K562 (cell line): ENCODE data around the gene RNPEP. TPM values are rescaled to one million over a fixed set of nuclear protein-coding genes. Genes with fewer than 3 reads are reported as not detected.

Source experiments
- ARID3B ChIP-seq: fragments of 250-450 bp; sonication (Bioruptor Pico); IDR thresholded peaks from 2 replicates; pipeline ENCODE4 v1.4.0; 2020; ENCODE audit warnings: borderline replicate concordance
- ATF1 ChIP-seq, 2 experiments: fragments of 450-650 bp in 1 of 2; IDR thresholded peaks; 2 replicates each; pipeline ENCODE4 v1.6.1; 2016; ENCODE audit warnings: missing compliant biosample characterization in 1 of 2, missing genetic modification characterization in 1 of 2
- BRD4 ChIP-seq: fragments of 200-600 bp; sonication (generic); IDR thresholded peaks from 2 replicates; pipeline ENCODE4 v1.6.1; 2017; ENCODE audit warnings: inconsistent platforms
- CCNT2 ChIP-seq: IDR thresholded peaks from 2 replicates; pipeline ENCODE4 v1.6.1; 2011; ENCODE audit warnings: borderline replicate concordance, low read depth, mild to moderate bottlenecking, moderate library complexity, mixed read lengths, low read length; ENCODE audit not compliant: insufficient read length; ENCODE audit errors: extremely low read depth
- CLOCK ChIP-seq: fragments of 250-450 bp; sonication (Bioruptor Pico); IDR thresholded peaks from 2 replicates; pipeline ENCODE4 v1.4.0; 2020; ENCODE audit warnings: mild to moderate bottlenecking, moderate library complexity, borderline replicate concordance
- EWSR1 ChIP-seq: fragments of 450-650 bp; IDR thresholded peaks from 2 replicates; pipeline ENCODE4 v1.6.1; 2018; ENCODE audit warnings: borderline replicate concordance, mild to moderate bottlenecking, low read depth, moderate library complexity; ENCODE audit not compliant: partially characterized antibody
- KDM5B ChIP-seq: fragments of 200-600 bp; sonication (generic); IDR thresholded peaks from 2 replicates; pipeline ENCODE4 v1.6.1; 2012; ENCODE audit warnings: low read depth, mild to moderate bottlenecking, moderate library complexity, low read length, control low read depth, inconsistent platforms; ENCODE audit not compliant: insufficient replicate concordance
- KLF13 ChIP-seq: fragments of 450-650 bp; IDR thresholded peaks from 2 replicates; pipeline ENCODE4 v1.6.1; 2016; ENCODE audit warnings: missing genetic modification characterization, low read depth, mild to moderate bottlenecking, missing compliant biosample characterization, moderate library complexity, borderline replicate concordance
- MCM3 ChIP-seq: fragments of 450-650 bp; IDR thresholded peaks from 2 replicates; pipeline ENCODE4 v1.6.1; 2016
- MTA2 ChIP-seq: fragments of 450-650 bp; IDR thresholded peaks from 2 replicates; pipeline ENCODE4 v1.6.1; 2016; ENCODE audit warnings: low read depth
- NFATC3 ChIP-seq: fragments of 450-650 bp; IDR thresholded peaks from 2 replicates; pipeline ENCODE4 v1.6.1; 2017; ENCODE audit warnings: mild to moderate bottlenecking
- NFE2 ChIP-seq: IDR thresholded peaks from 2 replicates; pipeline ENCODE4 v1.6.1; 2014; ENCODE audit warnings: antibody characterized with exemption, low read depth
- RFX5 ChIP-seq: IDR thresholded peaks from 2 replicates; pipeline ENCODE4 v1.6.1; 2011; ENCODE audit warnings: low read depth, mild to moderate bottlenecking, improper control_type of control experiment, low read length
- SIN3A ChIP-seq, 2 experiments: fragments of 150-350 bp in 1 of 2; IDR thresholded peaks; 2 replicates each; pipeline ENCODE4 v1.6.1; 2011 to 2016; ENCODE audit warnings: borderline replicate concordance in 2 of 2, low read depth in 2 of 2, low read length in 2 of 2, mild to moderate bottlenecking in 2 of 2, moderate library complexity in 2 of 2; ENCODE audit not compliant: control insufficient read depth in 1 of 2
- SLC30A9 ChIP-seq: fragments of 250-450 bp; sonication (Bioruptor Pico); IDR thresholded peaks from 2 replicates; pipeline ENCODE4 v1.8.0; 2022; ENCODE audit warnings: mild to moderate bottlenecking, moderate library complexity
- SMAD3 ChIP-seq: fragments of 450-650 bp; formaldehyde crosslinking; conservative IDR thresholded peaks from 2 replicates; pipeline ENCODE4 v1.4.0; 2020; ENCODE audit warnings: mild to moderate bottlenecking
- SOX6 ChIP-seq: fragments of 450-650 bp; IDR thresholded peaks from 2 replicates; pipeline ENCODE4 v1.6.1; 2014; ENCODE audit warnings: mild to moderate bottlenecking
- TCF3 ChIP-seq: sonication (generic); formaldehyde crosslinking; IDR thresholded peaks from 2 replicates; pipeline ENCODE4 v1.4.0; 2020; ENCODE audit warnings: mild to moderate bottlenecking, missing genetic modification reagents
- TGIF2 ChIP-seq: sonication (generic); formaldehyde crosslinking; IDR thresholded peaks from 2 replicates; pipeline ENCODE4 v1.8.1; 2022; ENCODE audit warnings: mild to moderate bottlenecking, missing genetic modification reagents, moderate library complexity
- ZBTB43 ChIP-seq: sonication (generic); formaldehyde crosslinking; IDR thresholded peaks from 2 replicates; pipeline ENCODE4 v1.8.0; 2023; ENCODE audit warnings: mild to moderate bottlenecking, missing genetic modification reagents
- ZBTB8A ChIP-seq: fragments of 450-650 bp; IDR thresholded peaks from 2 replicates; pipeline ENCODE4 v1.6.1; 2018; ENCODE audit warnings: mild to moderate bottlenecking, moderate library complexity; ENCODE audit not compliant: partially characterized antibody
- ZNF134 ChIP-seq: fragments of 250-450 bp; sonication (Bioruptor Pico); conservative IDR thresholded peaks from 2 replicates; pipeline ENCODE4 v1.4.0; 2020
- ZNF830 ChIP-seq: fragments of 250-450 bp; sonication (Bioruptor Pico); IDR thresholded peaks from 2 replicates; pipeline ENCODE4 v1.5.0; 2021; ENCODE audit warnings: mild to moderate bottlenecking
- polyA plus RNA-seq, 8 experiments: library from polyadenylated mRNA; depleted of rRNA in 4 of 8; stranded (reverse) in 5 of 8; unstranded in 3 of 8; fragments of >200 nt; fragmentation: Nextera tagmentation in 2 of 8; fragmentation: Illumina TruSeq in 1 of 8; extraction: Ambion mirVana in 2 of 8; extraction: Trizol in 1 of 8; gene quantifications; 2 replicates each; pipeline versions ENCODE4 v1.2.1 to v1.2.3, GENCODE V29; 2011 to 2014; ENCODE audit warnings: inconsistent platforms in 1 of 8, missing spikeins in 1 of 8
- total RNA-seq, 7 experiments: library from RNA; depleted of rRNA in 6 of 7; stranded (reverse); fragments of >200 nt in 6 of 7; fragmentation: Illumina TruSeq in 2 of 7; extraction: Trizol in 2 of 7; gene quantifications; 2 replicates each; pipeline versions ENCODE4 v1.2.1 to v1.2.3, GENCODE V29; 2011 to 2021; ENCODE audit warnings: low replicate concordance in 1 of 7

The RNPEP gene
- total and polyA plus RNA-seq, 9 of the 15 experiments (the other 6 are each of a cell fraction or from before 2014, with no cell fraction given), result 27.5 to 131 (median 63.4) TPM

- TF ChIP-seq SMAD3 (CRISPR knock-in tag), result 0 out of 2 replicates have a peak, but pooled peaks have one; percentile 38
- peak; percentile 61; the same call in 1 of the 2 replicates for TF ChIP-seq ZNF830 (CRISPR knock-in tag)
- peak; percentile 62; the same call in 1 of the 2 replicates for TF ChIP-seq ZBTB43
- no peak for TF ChIP-seq ZBTB8A
- TF ChIP-seq SIN3A (IDR thresholded peaks at IDR 0.05; ENCODE audit: borderline replicate concordance in 2 of 2, control insufficient read depth in 1 of 2, low read depth in 2 of 2, low read length in 2 of 2), result peak; percentile 54 to 91; a peak in 3 of 4 replicates
- TF ChIP-seq BRD4, result peak; percentile 76
- TF ChIP-seq CCNT2, result peak; percentile 85
- no peak for TF ChIP-seq MCM3
- TF ChIP-seq ARID3B (CRISPR knock-in tag), result no peak
- no peak for TF ChIP-seq SLC30A9 (CRISPR knock-in tag)
- peak; percentile 79 for TF ChIP-seq MTA2
- peak; percentile 97 for TF ChIP-seq KDM5B
- TF ChIP-seq CLOCK, result no peak
- no peak; the same call in 1 of the 2 replicates for TF ChIP-seq NFE2
- TF ChIP-seq NFATC3, result peak; percentile 81; the same call in 1 of the 2 replicates
- TF ChIP-seq EWSR1, result no peak
- TF ChIP-seq TGIF2 (CRISPR knock-in tag), result no peak
- no peak for TF ChIP-seq RFX5
- TF ChIP-seq TCF3 (CRISPR knock-in tag), result no peak
- peak; percentile 11; the same call in 1 of the 2 replicates for TF ChIP-seq KLF13 (tag)
- no peak for TF ChIP-seq ZNF134 (CRISPR knock-in tag)
- TF ChIP-seq ATF1 (CRISPR knock-in tag; IDR thresholded peaks at IDR 0.05), result no peak
- TF ChIP-seq ATF1 (tag; IDR thresholded peaks at IDR 0.05), result peak; percentile 94
- TF ChIP-seq SOX6, result no peak; the same call in 1 of the 2 replicates
These were observed 27.3 kb upstream of the RNPEP start, which contains the start of gene TIMM17A (continued) for GRCh38 chr1:201955009-201955728.
